NOMO-1 treated with dmso at 0.1 percent for 144 hours (cell line): Measurements from ENCODE around the gene ZAR1.
"Not testable (repeated sequence)": the region's sequence is repeated elsewhere in the genome, so short reads cannot be mapped to it uniquely, and the experiment has no call there.

Experiments
- DNase-seq: peaks from one replicate; lab custom pipeline; 2025; ENCODE audit not compliant: unreplicated experiment; lab: John Stamatoyannopoulos, UW

ZAR1 gene, protein sequence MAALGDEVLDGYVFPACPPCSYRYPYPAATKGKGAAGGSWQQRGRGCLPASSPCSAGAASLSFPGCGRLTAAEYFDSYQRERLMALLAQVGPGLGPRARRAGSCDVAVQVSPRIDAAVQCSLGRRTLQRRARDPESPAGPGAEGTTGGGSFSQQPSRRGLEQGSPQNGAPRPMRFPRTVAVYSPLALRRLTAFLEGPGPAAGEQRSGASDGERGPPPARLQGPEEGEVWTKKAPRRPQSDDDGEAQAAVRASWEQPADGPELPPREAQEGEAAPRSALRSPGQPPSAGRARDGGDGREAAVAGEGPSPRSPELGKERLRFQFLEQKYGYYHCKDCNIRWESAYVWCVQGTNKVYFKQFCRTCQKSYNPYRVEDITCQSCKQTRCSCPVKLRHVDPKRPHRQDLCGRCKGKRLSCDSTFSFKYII

DNA sequence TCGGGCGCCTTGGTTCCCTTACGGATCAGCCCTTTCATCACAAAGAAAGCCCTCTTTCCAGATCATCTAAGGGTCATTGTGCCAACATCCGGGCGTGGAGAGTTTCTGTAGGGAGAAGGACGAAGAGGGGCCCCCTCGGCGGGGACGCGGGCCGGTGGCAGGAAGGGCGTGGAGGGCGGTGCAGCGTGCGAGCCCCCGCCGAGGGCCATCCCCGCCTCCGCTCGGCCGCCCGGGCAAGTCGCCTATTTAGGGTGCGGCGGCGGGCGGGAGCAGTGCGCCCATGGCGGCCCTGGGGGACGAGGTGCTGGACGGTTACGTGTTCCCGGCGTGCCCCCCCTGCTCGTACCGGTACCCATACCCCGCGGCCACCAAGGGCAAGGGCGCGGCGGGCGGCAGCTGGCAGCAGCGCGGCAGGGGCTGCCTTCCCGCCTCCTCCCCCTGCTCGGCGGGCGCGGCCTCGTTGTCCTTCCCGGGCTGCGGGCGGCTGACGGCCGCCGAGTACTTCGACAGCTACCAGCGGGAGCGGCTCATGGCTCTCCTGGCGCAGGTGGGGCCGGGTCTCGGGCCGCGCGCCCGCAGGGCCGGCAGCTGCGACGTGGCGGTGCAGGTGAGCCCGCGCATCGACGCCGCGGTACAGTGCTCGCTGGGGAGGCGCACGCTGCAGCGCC, at the start of gene ZAR1:
Gene ZAR1, plus strand, starts transcription at position 241 of the 668 bp plus-strand sequence. Its CDS starts 40 bp downstream, at position 281.
- DNase-seq, result no peak

GRCh38 chr4:48440914-48441313, 49.1 kb upstream of the ZAR1 start:
- not testable (repeated sequence) for DNase-seq

GRCh38 chr4:48445704-48446103, 44.3 kb upstream of the ZAR1 start:
- DNase-seq, result no peak

DNA sequence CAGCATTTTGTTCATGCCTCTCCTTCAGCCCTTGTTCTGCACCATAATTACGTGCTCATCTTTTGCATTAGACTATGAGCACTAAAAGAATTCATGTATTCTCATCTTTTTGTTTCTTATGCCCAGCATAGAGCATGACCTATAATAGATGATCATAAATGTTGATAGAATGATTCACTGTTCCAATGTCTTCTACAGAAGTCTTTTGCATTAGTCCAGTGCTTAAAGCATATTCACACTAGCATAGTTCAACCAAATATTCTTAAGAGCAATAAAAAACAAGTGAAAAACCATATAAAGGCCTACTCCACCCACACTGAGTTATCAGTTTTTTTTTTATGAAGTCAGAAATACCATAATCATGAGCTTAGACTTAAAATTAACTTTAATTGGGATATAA, 43.4 kb upstream of the ZAR1 start:
- no peak for DNase-seq

DNA sequence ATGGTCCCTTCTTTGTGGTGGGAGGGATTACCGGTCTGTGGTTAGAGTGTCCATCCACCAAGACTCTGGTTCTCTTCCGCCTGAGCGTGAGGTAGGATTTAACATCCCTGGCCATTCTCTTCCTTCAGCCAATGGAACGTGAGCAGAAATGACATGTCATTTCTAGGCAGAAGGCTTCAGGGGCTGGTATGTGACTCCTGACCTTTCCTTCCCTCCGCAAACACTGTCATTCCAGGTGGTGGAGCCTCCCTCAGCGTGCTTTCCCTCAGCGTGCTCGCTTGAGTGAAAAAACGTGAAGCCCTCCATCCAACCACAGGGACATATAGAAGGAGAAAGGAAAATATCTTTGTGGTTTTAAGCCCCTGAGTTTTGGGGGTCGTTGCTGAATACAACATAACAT, 40.9 kb upstream of the ZAR1 start:
- no peak for DNase-seq

GRCh38 chr4:48450740-48451139, 39.3 kb upstream of the ZAR1 start:
- DNase-seq, result no peak

GRCh38 chr4:48451656-48452055, 38.4 kb upstream of the ZAR1 start:
- not testable (repeated sequence) for DNase-seq

GRCh38 chr4:48454591-48454990, 35.5 kb upstream of the ZAR1 start:
- DNase-seq, result no peak

DNA sequence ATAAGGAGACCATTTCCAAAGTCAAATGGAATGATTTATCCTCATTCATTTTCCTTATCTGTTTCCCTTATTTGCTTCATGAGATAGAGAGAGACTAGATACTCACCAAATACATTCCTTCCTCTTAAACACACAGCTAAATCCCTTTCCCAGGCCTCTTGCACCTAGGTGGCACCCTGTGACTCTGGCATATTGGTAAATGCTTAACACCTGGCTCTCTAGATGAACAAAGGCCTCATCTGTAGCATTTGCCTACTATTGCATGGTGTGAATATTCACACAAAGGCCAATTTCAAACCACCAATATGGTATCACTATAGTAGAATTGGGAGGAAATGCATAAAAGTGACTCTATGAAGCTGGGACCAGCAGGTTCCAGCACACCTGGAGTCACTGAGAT, 29.1 kb upstream of the ZAR1 start:
- DNase-seq, result no peak

DNA sequence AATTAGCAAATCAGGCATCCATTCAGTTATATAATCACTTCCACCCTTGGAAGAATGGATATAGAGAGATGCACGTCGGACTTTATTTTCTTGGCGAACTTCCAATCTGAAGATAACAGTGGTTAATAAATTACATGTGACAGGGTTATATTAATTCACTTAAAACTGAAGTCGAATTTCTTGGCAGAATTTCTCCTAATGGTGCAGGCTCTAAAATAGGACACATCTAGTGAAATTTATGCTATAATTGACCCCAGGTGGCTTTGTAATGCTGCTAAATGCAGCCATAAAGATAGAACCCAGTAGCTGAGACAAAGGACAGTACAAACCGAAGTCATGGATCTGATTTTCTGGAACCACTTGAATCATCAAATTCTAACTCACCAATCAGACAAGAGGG, 27.7 kb upstream of the ZAR1 start:
- no peak for DNase-seq

DNA sequence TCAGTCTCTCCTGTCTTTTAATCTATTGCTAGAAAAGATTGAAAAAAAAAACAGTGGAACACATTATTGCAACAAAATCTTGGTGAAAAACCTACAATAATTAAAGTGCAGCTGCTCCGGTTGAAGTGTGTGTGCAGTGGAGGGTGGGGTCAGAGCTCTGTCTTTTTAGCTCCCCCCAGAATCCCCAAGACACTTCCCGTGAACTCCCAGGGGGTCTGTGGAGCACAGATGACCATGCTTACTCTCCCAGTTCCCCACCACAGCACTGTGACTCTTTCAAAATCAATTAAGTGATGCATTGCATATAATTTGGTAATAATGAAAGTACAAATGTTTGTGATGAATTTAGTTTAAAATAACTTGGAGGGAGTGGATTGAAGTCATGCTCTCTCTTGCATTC, 22.6 kb upstream of the ZAR1 start:
- no peak for DNase-seq

DNA sequence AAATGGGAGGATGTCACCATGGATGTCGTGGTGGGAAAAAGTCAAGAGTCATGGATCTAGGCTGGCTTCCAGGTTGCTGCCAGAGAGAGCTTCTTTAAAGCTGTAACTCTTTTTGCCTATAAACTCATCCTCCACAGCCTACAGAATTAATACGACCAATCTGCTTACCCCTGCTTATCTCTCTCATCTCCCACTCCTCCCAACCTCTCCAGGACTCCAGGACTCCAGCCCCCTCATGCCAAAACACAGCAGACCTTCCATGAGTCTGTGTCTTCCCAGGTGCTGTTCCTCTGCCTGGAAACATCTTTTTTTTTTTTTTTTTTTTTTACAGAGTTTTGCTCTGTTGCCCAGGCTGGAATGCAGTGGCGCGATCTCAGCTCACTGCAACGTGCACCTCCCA, 22.2 kb upstream of the ZAR1 start:
- no peak for DNase-seq

GRCh38 chr4:48470137-48470536, 19.9 kb upstream of the ZAR1 start:
- no peak for DNase-seq

DNA sequence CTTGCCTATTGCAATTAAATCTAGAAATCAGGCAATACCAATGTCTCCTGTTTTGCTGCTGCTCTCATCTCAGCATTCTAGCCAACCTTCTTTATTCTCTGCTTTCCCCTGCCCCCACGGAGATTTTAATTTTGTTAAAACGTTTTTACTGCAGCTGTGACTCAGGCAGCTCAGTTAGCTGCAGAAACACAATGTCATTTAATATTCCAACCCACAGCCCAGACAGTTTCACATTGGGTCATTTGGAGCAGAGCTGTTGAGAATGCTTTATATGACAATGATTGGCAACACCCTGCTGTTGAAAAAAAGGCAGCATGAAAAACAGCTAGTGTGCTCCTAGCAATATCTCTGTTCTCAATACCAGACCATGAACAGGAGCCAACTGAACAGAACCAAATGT, 19.5 kb upstream of the ZAR1 start:
- no peak for DNase-seq

- DNase-seq, result no peak
Observed at GRCh38 chr4:48472794-48473193, 17.3 kb upstream of the ZAR1 start.

GRCh38 chr4:48475770-48476169, 14.3 kb upstream of the ZAR1 start:
- no peak for DNase-seq

DNA sequence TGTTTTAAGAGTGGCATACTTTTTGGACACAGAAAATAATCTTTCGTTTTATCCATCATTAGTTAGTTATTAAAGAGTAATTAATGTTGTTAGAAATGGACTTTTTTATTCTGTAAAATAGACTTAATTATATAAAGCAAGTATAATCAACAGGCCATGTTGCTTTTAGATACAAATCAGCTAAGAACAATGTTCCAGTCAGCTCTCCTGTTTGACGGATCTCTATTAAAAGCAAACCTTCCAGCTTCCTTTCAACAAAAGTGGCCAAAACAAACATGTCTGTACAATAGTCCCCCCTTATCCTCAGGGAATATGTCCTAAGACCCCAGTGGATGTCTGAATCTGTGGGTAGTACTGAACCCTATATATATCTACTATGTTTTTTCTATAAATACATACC, 11.8 kb upstream of the ZAR1 start:
- no peak for DNase-seq

GRCh38 chr4:48481581-48481980, 8.5 kb upstream of the ZAR1 start:
- DNase-seq, result no peak

- no peak for DNase-seq
Observed at GRCh38 chr4:48483006-48483776, 6.9 kb upstream of the ZAR1 start, which contains the start of gene SLC10A4. Gene SLC10A4 (plus strand): TSS chr4:48483343. CDS start chr4:48483562, 219 bp downstream.

- DNase-seq, result no peak
Observed at GRCh38 chr4:48483777-48484493, 6.1 kb upstream of the ZAR1 start.
